MCF 10A (cell line): ENCODE measurements around the gene CPNE2. TPM values are rescaled to one million over a fixed set of nuclear protein-coding genes. Genes with fewer than 3 reads are reported as not detected.

Source experiments
- BruUV-seq: library from RNA; stranded (reverse); fragments of 400-500 nt; replicated peaks from 2 replicates; lab custom pipeline; 2021; lab: Mats Ljungman, UMichigan
- CTCF ChIA-PET: fragments of 300-600 bp; sonication (Branson Sonifier 250); formaldehyde crosslinking; extraction: SDS; loops from one replicate; lab custom pipeline; 2021; ENCODE audit warnings: antibody characterized with exemption, inconsistent platforms; lab: Yijun Ruan, JAX
- POLR2A ChIA-PET: fragments of 300-600, 350-650 bp; sonication (Branson Sonifier 250); formaldehyde crosslinking; extraction: SDS; loops from one replicate; lab custom pipeline; 2020; ENCODE audit warnings: antibody characterized with exemption, inconsistent platforms; lab: Yijun Ruan, JAX
- DNase-seq: peaks from one replicate; pipeline ENCODE4 v3.0.0-alpha.2; 2018; ENCODE audit not compliant: unreplicated experiment
- H3K27ac Mint-ChIP-seq: one replicate; pipeline ENCODE4 v1.8.0; 2022; ENCODE audit warnings: mild to moderate bottlenecking, low read depth, mixed read lengths; ENCODE audit not compliant: unreplicated experiment
- H3K27me3 Mint-ChIP-seq: one replicate; pipeline ENCODE4 v1.8.0; 2022; ENCODE audit warnings: mixed read lengths; ENCODE audit not compliant: insufficient read depth, unreplicated experiment
- H3K36me3 Mint-ChIP-seq: one replicate; pipeline ENCODE4 v1.8.0; 2022; ENCODE audit warnings: mild to moderate bottlenecking, moderate library complexity, mixed read lengths; ENCODE audit not compliant: insufficient read depth, unreplicated experiment
- H3K4me1 Mint-ChIP-seq: one replicate; pipeline ENCODE4 v1.8.0; 2022; ENCODE audit warnings: mixed read lengths; ENCODE audit not compliant: insufficient read depth, unreplicated experiment
- H3K4me3 Mint-ChIP-seq: one replicate; pipeline ENCODE4 v1.8.0; 2022; ENCODE audit warnings: mild to moderate bottlenecking, moderate library complexity, mixed read lengths; ENCODE audit not compliant: unreplicated experiment
- H3K9me3 Mint-ChIP-seq: one replicate; pipeline ENCODE4 v1.8.0; 2022; ENCODE audit warnings: mixed read lengths; ENCODE audit not compliant: unreplicated experiment
- CTCF ChIP-seq: fragments of 200-600 bp; IDR thresholded peaks from one replicate; pipeline ENCODE4 v1.8.0; 2022; ENCODE audit warnings: antibody characterized with exemption, mild to moderate bottlenecking; ENCODE audit not compliant: unreplicated experiment
- intact Hi-C: fragments of 100-400 bp; cut with micrococcal nuclease; formaldehyde crosslinking; loops from 2 replicates; pipeline ENCODE4 v1.14.1; 2022
- total RNA-seq: library from RNA; stranded (reverse); gene quantifications from 2 replicates; pipeline ENCODE4 v1.2.3, GENCODE V29; 2022

The CPNE2 gene
- total RNA-seq, 1 experiment from 2014 or later, result 6.7 TPM

- no peak overlapping the region for H3K4me3 Mint-ChIP-seq
Measured at GRCh38 chr16:57112403-57113041, 20.1 kb downstream of the CPNE2 start.

GRCh38 chr16:57113042-57113453, 20.7 kb downstream of the CPNE2 start:
- no peak for DNase-seq
- intact Hi-C loops, result no loop called here
- POLR2A ChIA-PET, result no interaction called here
- H3K27me3 Mint-ChIP-seq, result no peaks in the 10 kb centered on the region
- no peak overlapping the region for H3K4me3 Mint-ChIP-seq
- peaks cover 5% of the 10 kb centered on the region for H3K36me3 Mint-ChIP-seq
- no TSS peak for BruUV-seq
- no peaks in the 10 kb centered on the region for H3K9me3 Mint-ChIP-seq
- no peak overlapping the region for H3K27ac Mint-ChIP-seq
- TF ChIP-seq CTCF, result no peak
- CTCF ChIA-PET, result interaction anchor here (0.8 kb wide), 1 partner anchor 11 kb away, joined by 3 read pairs; no protein-coding TSS in a partner anchor
- peaks cover 5% of the 10 kb centered on the region for H3K4me1 Mint-ChIP-seq

More at GRCh38 chr16:57112403-57113041, 20.1 kb downstream of the CPNE2 start:
- Mint-ChIP-seq H3K36me3 (peaks cover 5% of the 10 kb centered on the region), H3K4me1 (no peaks in the 10 kb centered on the region), H3K27me3 (no peaks in the 10 kb centered on the region), H3K9me3 (no peaks in the 10 kb centered on the region), H3K27ac (no peak overlapping the region)
- CTCF ChIA-PET, result no interaction called here
- no peak for DNase-seq
- no peak for TF ChIP-seq CTCF
- no TSS peak for BruUV-seq
- intact Hi-C loops, result no loop called here
- POLR2A ChIA-PET, result no interaction called here

- H3K4me1 Mint-ChIP-seq, result peaks cover 11% of the 10 kb centered on the region
- H3K27me3 Mint-ChIP-seq, result no peaks in the 10 kb centered on the region
- DNase-seq, result no peak
- BruUV-seq, result no TSS peak
- intact Hi-C loops, result no loop called here
- ChIA-PET CTCF (interaction anchor here (0.6 to 0.8 kb wide), 2 partner anchors 11 to 782 kb away, joined by 3 read pairs; no protein-coding TSS in a partner anchor), POLR2A (no interaction called here)
- no peaks in the 10 kb centered on the region for H3K9me3 Mint-ChIP-seq
- no peak overlapping the region for H3K27ac Mint-ChIP-seq
- TF ChIP-seq CTCF, result no peak
- peaks cover 5% of the 10 kb centered on the region for H3K36me3 Mint-ChIP-seq
- H3K4me3 Mint-ChIP-seq, result no peak overlapping the region
Measured at GRCh38 chr16:57113664-57114063, 21.3 kb downstream of the CPNE2 start.

- no TSS peak for BruUV-seq
- intact Hi-C loops, result no loop called here
- Mint-ChIP-seq H3K36me3 (peaks cover 5% of the 10 kb centered on the region), H3K4me3 (no peak overlapping the region), H3K9me3 (no peaks in the 10 kb centered on the region), H3K27me3 (no peaks in the 10 kb centered on the region), H3K4me1 (peaks cover 11% of the 10 kb centered on the region), H3K27ac (no peak overlapping the region)
- ChIA-PET POLR2A (no interaction called here), CTCF (interaction anchor here (0.5 kb wide), 1 partner anchor 23 kb away, joined by 3 read pairs; the partner anchor contains the start of gene CPNE2)
- TF ChIP-seq CTCF, result no peak
- no peak for DNase-seq
Measured at GRCh38 chr16:57115168-57115513, 22.8 kb downstream of the CPNE2 start.
